Sigmoid colon (tissue), 7 donors: ENCODE measurements around the gene SLC44A1. TPM values are rescaled to one million over a fixed set of nuclear protein-coding genes. Genes with fewer than 3 reads are reported as not detected.

Source experiments
- DNase-seq: peaks from one replicate; pipeline ENCODE4 v3.0.0-alpha.2; 2019
- H3K27ac ChIP-seq, 4 donors: fragments of 200-600 bp; sonication (generic); one replicate each; pipeline ENCODE4 v1.5.1; 2016 to 2019; ENCODE audit warnings: mild to moderate bottlenecking in 1 of 4
- H3K27me3 ChIP-seq, 3 donors: fragments of 200-600 bp; sonication (generic); one replicate each; pipeline ENCODE4 v1.5.1; 2019; ENCODE audit warnings: mild to moderate bottlenecking in 1 of 3
- H3K36me3 ChIP-seq, 4 donors: fragments of 200-600 bp; sonication (generic); one replicate each; pipeline ENCODE4 v1.5.1; 2016 to 2019
- H3K4me1 ChIP-seq, 4 donors: fragments of 200-600 bp; sonication (generic); one replicate each; pipeline ENCODE4 v1.5.1; 2017 to 2019
- H3K4me3 ChIP-seq, 4 donors: fragments of 200-600 bp; sonication (generic); one replicate each; pipeline ENCODE4 v1.5.1; 2017 to 2019; ENCODE audit warnings: mild to moderate bottlenecking in 2 of 4, moderate library complexity in 1 of 4
- H3K9me3 ChIP-seq, 4 donors: fragments of 200-600 bp in 3 of 4; sonication (generic) in 3 of 4; one replicate each; pipeline versions ENCODE4 v1.5.1 to v1.6.1; 2013 to 2019
- EP300 ChIP-seq, 4 donors: sonication (generic); formaldehyde crosslinking; IDR thresholded peaks; one replicate each; pipeline ENCODE4 v1.6.1; 2017; ENCODE audit warnings: antibody characterized with exemption in 4 of 4
- POLR2A ChIP-seq, 2 donors: fragments of 450-650 bp; IDR thresholded peaks; one replicate each; pipeline ENCODE4 v1.6.1; 2016; ENCODE audit warnings: antibody characterized with exemption in 2 of 2, mild to moderate bottlenecking in 2 of 2, moderate library complexity in 2 of 2
- POLR2AphosphoS5 ChIP-seq, 4 donors: sonication (generic); formaldehyde crosslinking; IDR thresholded peaks; one replicate each; pipeline ENCODE4 v1.6.1; 2017; ENCODE audit warnings: antibody characterized with exemption in 4 of 4
- WGBS, 2 donors: extraction: QIAGEN DNeasy Blood & Tissue Kit; methylation state at CpG; one replicate each; pipeline ENCODE4 v1.1.7; 2013; 5-methylcytosine and 5-hydroxymethylcytosine counted together
- intact Hi-C: fragments of 100-400 bp; cut with DNase I; formaldehyde crosslinking; loops from one replicate; pipeline ENCODE4 v1.15.1; 2023
- polyA plus RNA-seq, 3 donors: library from polyadenylated mRNA; stranded (reverse); fragments of 200-250 nt; gene quantifications; one replicate each; pipeline ENCODE4 v1.2.3, GENCODE V29; 2013
- total RNA-seq, 4 donors: library from RNA; depleted of rRNA; stranded (reverse); fragments of >200 nt; gene quantifications; one replicate each; pipeline ENCODE4 v1.1.0, GENCODE V29; 2016
- TF ChIP-seq, protein P1 (sequence below), 4 experiments: fragments of 450-650 bp in 3 of 4; fragments of 200-600 bp in 1 of 4; IDR thresholded peaks; one replicate each; pipeline ENCODE4 v1.5.1; 2016 to 2019; ENCODE audit warnings: antibody characterized with exemption in 4 of 4, mild to moderate bottlenecking in 3 of 4, moderate library complexity in 2 of 4
- donor health status: healthy with polysubstance abuse.
- donor health status: Bipolar disorder and iron deficiency.
- donor health status: healthy.

Gene SLC44A1
- total and polyA plus RNA-seq, 7 donors: 11.4 to 35.4 (median 25.2) TPM

DNA sequence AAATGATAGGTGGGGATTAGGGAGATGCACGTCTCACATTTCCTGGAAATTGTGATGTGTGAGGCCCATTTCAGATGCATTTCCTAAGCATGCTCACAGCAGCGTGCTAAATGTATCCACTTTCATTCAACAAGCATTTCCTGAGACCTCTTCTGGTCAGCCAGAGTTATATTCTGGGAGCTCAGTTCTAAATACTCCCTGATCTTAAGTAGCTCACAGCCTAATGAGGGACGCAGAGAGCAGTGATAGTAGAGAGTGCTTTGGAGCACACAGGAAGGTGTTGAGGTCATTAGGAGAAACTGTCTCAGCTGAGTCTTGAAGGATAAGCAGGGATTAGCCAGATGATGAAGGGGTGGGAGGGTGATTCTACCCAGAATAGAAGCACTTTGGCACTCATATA, 157.2 kb downstream of the SLC44A1 start:
- intact Hi-C loops: no loop called here
- no peak for DNase-seq
- Histone ChIP-seq H3K4me1 (no peaks in the 10 kb centered on the region), H3K27ac (no peak overlapping the region), H3K27me3 (no peaks in the 10 kb centered on the region), H3K4me3 (no peak overlapping the region), H3K9me3 (no peaks in the 10 kb centered on the region), H3K36me3 (no peaks in the 10 kb centered on the region)
- 66 to 72% methylated on average over 3 of the region's 3 CpGs for WGBS, 2 donors
- TF ChIP-seq, protein P1, sequence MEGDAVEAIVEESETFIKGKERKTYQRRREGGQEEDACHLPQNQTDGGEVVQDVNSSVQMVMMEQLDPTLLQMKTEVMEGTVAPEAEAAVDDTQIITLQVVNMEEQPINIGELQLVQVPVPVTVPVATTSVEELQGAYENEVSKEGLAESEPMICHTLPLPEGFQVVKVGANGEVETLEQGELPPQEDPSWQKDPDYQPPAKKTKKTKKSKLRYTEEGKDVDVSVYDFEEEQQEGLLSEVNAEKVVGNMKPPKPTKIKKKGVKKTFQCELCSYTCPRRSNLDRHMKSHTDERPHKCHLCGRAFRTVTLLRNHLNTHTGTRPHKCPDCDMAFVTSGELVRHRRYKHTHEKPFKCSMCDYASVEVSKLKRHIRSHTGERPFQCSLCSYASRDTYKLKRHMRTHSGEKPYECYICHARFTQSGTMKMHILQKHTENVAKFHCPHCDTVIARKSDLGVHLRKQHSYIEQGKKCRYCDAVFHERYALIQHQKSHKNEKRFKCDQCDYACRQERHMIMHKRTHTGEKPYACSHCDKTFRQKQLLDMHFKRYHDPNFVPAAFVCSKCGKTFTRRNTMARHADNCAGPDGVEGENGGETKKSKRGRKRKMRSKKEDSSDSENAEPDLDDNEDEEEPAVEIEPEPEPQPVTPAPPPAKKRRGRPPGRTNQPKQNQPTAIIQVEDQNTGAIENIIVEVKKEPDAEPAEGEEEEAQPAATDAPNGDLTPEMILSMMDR (IDR thresholded peaks at IDR 0.05): no peak
- no peak for TF ChIP-seq POLR2AphosphoS5 (IDR thresholded peaks at IDR 0.05)
- no peak for TF ChIP-seq POLR2A (IDR thresholded peaks at IDR 0.05)
- no peak for TF ChIP-seq EP300 (IDR thresholded peaks at IDR 0.05)

DNA sequence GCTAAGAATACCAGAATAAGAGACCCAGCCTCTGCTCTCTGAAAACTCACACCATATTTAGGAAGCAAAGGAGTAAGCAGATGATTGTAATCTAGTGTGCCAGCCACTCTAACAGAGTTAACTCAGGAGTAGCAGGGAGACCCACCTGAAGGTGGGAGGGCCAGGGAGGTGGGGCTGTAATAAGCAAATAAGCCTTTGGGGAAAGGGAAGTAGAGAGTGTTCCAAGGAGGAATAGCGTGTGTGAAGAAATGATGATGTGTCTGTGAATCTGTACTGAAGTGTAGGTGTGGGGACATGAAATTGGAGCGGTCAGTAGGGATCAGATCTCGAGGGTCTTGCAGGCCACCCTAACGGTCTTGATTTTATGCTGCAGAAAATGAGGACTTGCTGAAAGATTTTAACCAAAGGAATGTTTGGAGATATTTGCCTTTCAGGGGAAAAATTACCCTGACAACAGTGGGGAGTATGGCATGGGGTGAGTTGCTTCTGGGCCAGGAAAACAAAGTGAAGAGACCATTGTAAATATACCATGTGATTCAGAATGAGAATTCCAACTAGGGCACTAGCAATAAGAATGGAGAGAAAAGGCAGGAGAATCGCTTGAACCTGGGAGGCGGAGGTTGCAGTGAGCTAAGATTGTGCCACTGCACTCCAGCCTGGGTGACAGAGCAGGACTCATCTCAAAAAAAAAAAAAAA, 159.2 kb downstream of the SLC44A1 start:
- H3K27ac ChIP-seq: no peak overlapping the region
- TF ChIP-seq, protein P1 (IDR thresholded peaks at IDR 0.05): no peak
- no peak for TF ChIP-seq POLR2AphosphoS5 (IDR thresholded peaks at IDR 0.05)
- no peak for TF ChIP-seq EP300 (IDR thresholded peaks at IDR 0.05)
- no peak for TF ChIP-seq POLR2A (IDR thresholded peaks at IDR 0.05)
- intact Hi-C loops: no loop called here
- no peak for DNase-seq
- H3K4me1 ChIP-seq: no peaks in the 10 kb centered on the region
- H3K27me3 ChIP-seq: no peaks in the 10 kb centered on the region
- no peaks in the 10 kb centered on the region for H3K36me3 ChIP-seq
- no peak overlapping the region for H3K4me3 ChIP-seq
- H3K9me3 ChIP-seq: no peaks in the 10 kb centered on the region
- 70 to 74% methylated on average over 6 of the region's 6 CpGs for WGBS, 2 donors

DNA sequence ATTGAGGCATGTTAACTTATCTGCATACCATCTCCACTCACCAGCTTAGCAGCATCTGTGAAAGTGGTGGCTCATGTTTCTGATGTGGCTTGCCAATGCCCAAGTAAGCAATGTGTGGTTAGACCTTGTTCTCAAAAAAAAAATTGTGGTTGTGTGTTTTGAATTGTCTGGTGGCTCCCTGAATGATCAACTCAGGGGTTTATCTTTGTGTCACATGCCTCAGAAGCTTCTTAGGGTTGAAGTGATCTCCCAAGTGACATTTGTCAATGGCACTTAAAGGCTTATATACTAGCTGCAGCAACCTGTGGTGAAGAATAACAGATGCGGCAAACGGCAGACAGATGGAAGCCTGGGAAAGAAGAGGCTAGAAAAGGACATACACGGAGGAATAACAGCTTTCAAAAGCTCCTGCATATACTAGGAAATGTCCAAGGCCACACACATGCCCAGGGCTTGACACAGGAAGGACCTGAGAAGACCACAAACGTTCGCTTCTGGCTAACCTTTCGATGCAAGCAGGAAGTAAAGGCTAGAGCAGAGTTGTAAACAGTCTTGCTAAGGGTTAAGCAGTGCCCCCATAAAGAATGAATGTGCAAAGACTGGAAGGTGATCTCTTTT, 161.2 kb downstream of the SLC44A1 start:
- H3K4me1 ChIP-seq: no peaks in the 10 kb centered on the region
- TF ChIP-seq EP300 (IDR thresholded peaks at IDR 0.05): no peak
- no peak for TF ChIP-seq POLR2AphosphoS5 (IDR thresholded peaks at IDR 0.05)
- TF ChIP-seq, protein P1 (IDR thresholded peaks at IDR 0.05): no peak
- TF ChIP-seq POLR2A (IDR thresholded peaks at IDR 0.05): no peak
- DNase-seq: no peak
- H3K4me3 ChIP-seq: no peak overlapping the region
- H3K27me3 ChIP-seq: no peaks in the 10 kb centered on the region
- H3K9me3 ChIP-seq: peaks cover 0 to 3% (median 0%) of the 10 kb centered on the region in 4 donors
- no peaks in the 10 kb centered on the region for H3K36me3 ChIP-seq
- no peak overlapping the region for H3K27ac ChIP-seq
- intact Hi-C loops: no loop called here
- WGBS, 2 donors: 26 to 78% methylated on average over 6 of the region's 6 CpGs

DNA sequence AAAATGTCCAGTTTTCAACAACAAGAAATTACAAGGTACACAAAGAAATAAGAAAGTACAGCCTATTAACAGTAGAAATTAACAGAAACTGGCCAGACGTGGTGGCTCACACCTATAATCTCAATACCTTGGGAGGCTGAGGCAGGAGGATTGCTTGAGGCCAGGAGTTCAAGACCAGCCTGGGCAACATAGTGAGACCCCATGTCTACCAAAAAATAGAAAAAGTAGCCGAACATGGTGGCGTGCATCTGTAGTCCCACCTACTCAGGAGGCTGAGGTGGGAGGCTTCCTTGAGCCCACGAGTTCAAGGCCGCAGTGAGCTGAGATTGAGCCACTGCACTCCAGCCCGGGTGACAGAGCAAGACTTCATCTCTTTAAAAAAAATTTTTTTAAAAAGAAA, 161.9 kb downstream of the SLC44A1 start:
- Histone ChIP-seq H3K27me3 (no peaks in the 10 kb centered on the region), H3K4me3 (no peak overlapping the region), H3K36me3 (no peaks in the 10 kb centered on the region), H3K9me3 (peaks cover 0 to 3% (median 0%) of the 10 kb centered on the region in 4 donors), H3K4me1 (no peaks in the 10 kb centered on the region), H3K27ac (no peak overlapping the region)
- TF ChIP-seq EP300 (IDR thresholded peaks at IDR 0.05): no peak
- no peak for TF ChIP-seq POLR2A (IDR thresholded peaks at IDR 0.05)
- TF ChIP-seq POLR2AphosphoS5 (IDR thresholded peaks at IDR 0.05): no peak
- TF ChIP-seq, protein P1 (IDR thresholded peaks at IDR 0.05): no peak
- no peak for DNase-seq
- intact Hi-C loops: no loop called here
- WGBS, 2 donors: 95 to 96% methylated on average over 6 of the region's 6 CpGs
